MG63 (cell line): ENCODE results near the gene CCNA1. TPM values are rescaled to one million over a fixed set of nuclear protein-coding genes. Genes with fewer than 3 reads are reported as not detected.

ENCODE experiments used
- DNase-seq: peaks from one replicate; pipeline ENCODE4 v3.0.0-alpha.2; 2020
- H3K27me3 ChIP-seq: fragments of 250-450 bp; sonication (Bioruptor Pico); 2 replicates; pipeline ENCODE4 v1.5.1; 2020; ENCODE audit warnings: mild to moderate bottlenecking, moderate library complexity
- H3K36me3 ChIP-seq: fragments of 250-450 bp; sonication (Bioruptor Pico); 2 replicates; pipeline ENCODE4 v1.5.1; 2020; ENCODE audit warnings: mild to moderate bottlenecking, moderate library complexity
- H3K4me3 ChIP-seq: fragments of 250-450 bp; sonication (Bioruptor Pico); 2 replicates; pipeline ENCODE4 v1.5.1; 2020; ENCODE audit warnings: mild to moderate bottlenecking, moderate library complexity
- H3K9me3 ChIP-seq: fragments of 250-450 bp; sonication (Bioruptor Pico); 2 replicates; pipeline ENCODE4 v1.5.1; 2020; ENCODE audit warnings: mild to moderate bottlenecking, moderate library complexity
- total RNA-seq: library from RNA; depleted of rRNA; stranded (reverse); fragments of >200 nt; shearing (Covaris generic); gene quantifications from 2 replicates; pipeline ENCODE4 v1.2.3, GENCODE V29; 2014; ENCODE audit warnings: low replicate concordance; rRNA removed

Gene CCNA1
- total RNA-seq, result 0.49 and 0.59 TPM in 2 replicates

- H3K4me3 ChIP-seq, result peak within 1 kb of the TSS; percentile 59
- peaks cover 6% of the 10 kb centered on the region; the same call in 1 of the 2 replicates for H3K27me3 ChIP-seq
- no peaks in the 10 kb centered on the region for H3K36me3 ChIP-seq
- H3K9me3 ChIP-seq, result no peaks in the 10 kb centered on the region
- peak; percentile 79 for DNase-seq
Observed at GRCh38 chr13:36432106-36432544, at the start of gene CCNA1. CCNA1 (plus strand) TSS chr13:36432495; CDS start chr13:36433057, 562 bp downstream.

DNA sequence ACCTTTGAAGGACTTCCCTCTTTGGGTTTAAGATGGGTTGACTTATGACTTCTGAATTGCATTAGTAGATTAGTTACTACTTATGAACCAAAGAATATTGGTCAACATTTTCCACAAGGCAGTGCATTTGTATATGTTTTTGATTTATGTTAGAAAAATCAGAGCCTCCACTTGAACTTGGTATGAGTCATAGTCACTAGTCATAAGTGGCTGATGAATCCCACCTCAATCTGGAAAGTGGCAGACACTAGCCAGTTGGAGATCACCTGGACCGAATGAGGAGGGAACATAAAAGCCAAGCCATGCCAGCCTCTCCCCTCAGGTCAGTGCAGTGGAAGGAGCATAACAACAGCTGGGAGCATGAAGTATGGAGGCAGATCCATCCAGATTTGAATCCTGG is 46.8 kb upstream of the CCNA1 start:
- no peak overlapping the region for H3K4me3 ChIP-seq
- no peaks in the 10 kb centered on the region for H3K9me3 ChIP-seq
- no peaks in the 10 kb centered on the region for H3K36me3 ChIP-seq
- DNase-seq, result no peak
- peaks cover 3% of the 10 kb centered on the region; the same call in 1 of the 2 replicates for H3K27me3 ChIP-seq

DNA sequence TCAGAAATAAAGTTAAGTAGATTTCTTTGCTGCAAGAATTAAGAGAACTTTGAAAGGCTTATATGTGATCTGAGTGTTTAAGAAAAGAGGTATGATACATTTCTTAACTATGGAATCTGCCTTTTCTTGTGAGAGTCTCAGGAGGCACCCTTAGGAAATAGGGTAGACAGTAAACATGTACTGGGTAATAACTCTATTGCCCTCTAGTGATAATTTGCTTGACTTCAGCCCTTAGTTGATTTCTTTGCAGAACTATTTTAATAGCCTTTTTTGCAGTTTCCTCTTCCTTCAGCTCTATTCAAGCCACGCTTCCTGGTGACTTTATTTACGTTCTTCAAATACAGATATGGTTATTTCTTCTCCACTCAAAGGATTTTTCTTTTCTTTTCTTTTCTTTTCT is 37.0 kb upstream of the CCNA1 start:
- Histone ChIP-seq H3K36me3 (no peaks in the 10 kb centered on the region), H3K4me3 (no peak overlapping the region), H3K27me3 (no peaks in the 10 kb centered on the region), H3K9me3 (no peaks in the 10 kb centered on the region)
- no peak for DNase-seq

DNA sequence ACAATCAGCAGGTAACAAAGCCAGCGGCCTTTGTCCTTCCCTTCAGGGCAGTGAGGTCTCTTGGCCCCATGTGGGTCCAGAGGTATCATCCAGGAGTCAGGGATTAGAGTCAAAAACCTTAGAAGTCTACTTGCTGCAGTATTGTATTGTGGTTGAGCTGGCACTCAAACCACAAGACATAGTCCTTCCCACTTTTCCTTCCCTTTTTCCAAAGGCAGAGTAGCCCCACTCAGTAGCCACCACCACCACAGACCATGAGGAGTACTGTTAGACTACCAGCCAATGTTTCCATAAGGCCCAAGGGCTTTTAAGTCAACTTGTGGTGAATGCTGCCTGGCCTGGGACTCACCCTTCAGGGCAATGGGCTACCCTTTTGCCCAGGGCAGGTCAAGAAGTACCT is 27.1 kb upstream of the CCNA1 start:
- H3K27me3 ChIP-seq, result 0 out of 2 replicates have a peak, but pooled peaks cover 3% of the 10 kb centered on the region
- no peak for DNase-seq
- H3K36me3 ChIP-seq, result no peaks in the 10 kb centered on the region
- no peaks in the 10 kb centered on the region for H3K9me3 ChIP-seq
- H3K4me3 ChIP-seq, result no peak overlapping the region

GRCh38 chr13:36412736-36413135 is 19.6 kb upstream of the CCNA1 start:
- H3K9me3 ChIP-seq, result no peaks in the 10 kb centered on the region; the same call in 1 of the 2 replicates
- H3K36me3 ChIP-seq, result no peaks in the 10 kb centered on the region
- peak; percentile 43 for DNase-seq
- H3K4me3 ChIP-seq, result no peak overlapping the region
- no peaks in the 10 kb centered on the region for H3K27me3 ChIP-seq

DNA sequence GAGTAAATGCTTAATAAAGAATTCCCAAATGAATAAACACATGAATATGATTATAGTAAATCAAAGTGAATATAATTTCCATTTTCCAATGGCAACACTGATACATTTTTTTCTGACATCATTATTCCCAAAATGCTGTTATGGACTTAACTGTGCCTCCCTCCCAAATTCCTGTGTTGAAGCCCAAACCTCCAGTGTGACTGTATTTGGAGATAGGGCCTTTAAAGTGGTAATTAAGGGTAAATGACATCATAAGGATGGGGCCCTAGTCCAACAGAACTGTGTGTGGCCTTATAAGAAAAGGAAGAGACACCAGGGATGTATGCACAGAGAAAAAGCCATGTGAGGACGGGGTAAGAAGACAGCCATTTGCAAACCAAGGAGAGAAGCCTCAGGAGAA is 19.1 kb upstream of the CCNA1 start:
- Histone ChIP-seq H3K36me3 (no peaks in the 10 kb centered on the region), H3K9me3 (no peaks in the 10 kb centered on the region; the same call in 1 of the 2 replicates), H3K4me3 (no peak overlapping the region), H3K27me3 (no peaks in the 10 kb centered on the region)
- DNase-seq, result no peak

- Histone ChIP-seq H3K27me3 (no peaks in the 10 kb centered on the region), H3K36me3 (no peaks in the 10 kb centered on the region), H3K4me3 (no peak overlapping the region), H3K9me3 (no peaks in the 10 kb centered on the region; the same call in 1 of the 2 replicates)
- DNase-seq, result no peak
Observed at GRCh38 chr13:36414461-36414860, 17.8 kb upstream of the CCNA1 start.

DNA sequence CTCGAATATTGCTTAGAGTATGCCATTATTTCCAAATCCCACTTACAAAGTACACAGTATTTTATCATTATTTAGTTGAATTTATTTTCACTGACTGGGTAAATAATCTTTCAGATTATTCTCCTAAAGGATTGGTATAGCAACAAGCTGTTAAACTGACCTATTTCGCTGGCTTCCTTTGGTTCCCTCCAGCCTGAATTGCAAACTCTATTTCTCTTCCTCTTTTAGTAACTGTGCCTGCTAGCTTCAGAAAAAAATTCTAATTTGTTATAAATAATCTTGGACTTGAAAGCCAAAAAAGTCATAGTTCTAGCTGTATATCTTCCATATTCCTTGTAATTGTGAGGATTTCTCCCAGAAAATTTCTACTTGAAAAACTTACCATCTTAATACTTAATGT is 15.0 kb upstream of the CCNA1 start:
- DNase-seq, result no peak
- Histone ChIP-seq H3K4me3 (no peak overlapping the region), H3K27me3 (no peaks in the 10 kb centered on the region), H3K9me3 (no peaks in the 10 kb centered on the region; the same call in 1 of the 2 replicates), H3K36me3 (no peaks in the 10 kb centered on the region)

DNA sequence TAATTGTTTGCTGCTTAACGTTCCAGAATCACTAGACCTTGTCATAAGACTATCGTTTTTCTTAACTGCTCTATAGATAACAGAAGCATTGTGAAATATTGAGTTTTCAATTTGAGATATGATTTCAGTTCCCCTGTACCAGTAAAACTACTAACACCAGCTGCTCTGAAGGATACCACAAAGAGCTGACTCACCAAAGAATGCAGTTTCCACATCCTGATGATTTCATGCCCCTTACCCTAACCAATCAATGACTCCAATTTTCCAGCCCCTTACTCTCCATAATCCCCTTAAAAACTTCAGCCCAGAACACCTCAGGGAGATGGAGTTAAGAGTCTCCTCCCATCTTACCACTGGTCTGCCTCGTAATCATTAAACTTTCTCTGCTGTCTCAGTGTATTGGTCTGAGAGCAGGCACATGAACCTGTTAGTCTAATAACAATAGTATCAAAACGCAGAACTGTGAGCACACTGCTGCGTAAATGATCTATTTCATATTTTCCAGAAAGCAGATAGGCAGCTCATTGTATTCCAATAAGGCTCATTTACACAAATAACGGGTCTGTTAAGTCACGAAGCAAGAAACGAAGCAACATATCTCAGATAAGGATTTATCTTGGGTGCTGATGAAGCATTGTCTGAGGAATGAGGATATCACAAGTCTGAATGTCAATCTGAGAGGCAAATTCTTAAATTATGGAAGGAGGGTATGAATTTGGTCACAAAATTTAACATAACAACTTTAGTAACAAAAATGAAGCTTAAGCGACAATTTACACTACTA is 14.1 kb upstream of the CCNA1 start:
- Histone ChIP-seq H3K4me3 (peak overlapping the region; percentile 29), H3K27me3 (no peaks in the 10 kb centered on the region), H3K36me3 (no peaks in the 10 kb centered on the region), H3K9me3 (no peaks in the 10 kb centered on the region; the same call in 1 of the 2 replicates)
- peak; percentile 14 for DNase-seq

DNA sequence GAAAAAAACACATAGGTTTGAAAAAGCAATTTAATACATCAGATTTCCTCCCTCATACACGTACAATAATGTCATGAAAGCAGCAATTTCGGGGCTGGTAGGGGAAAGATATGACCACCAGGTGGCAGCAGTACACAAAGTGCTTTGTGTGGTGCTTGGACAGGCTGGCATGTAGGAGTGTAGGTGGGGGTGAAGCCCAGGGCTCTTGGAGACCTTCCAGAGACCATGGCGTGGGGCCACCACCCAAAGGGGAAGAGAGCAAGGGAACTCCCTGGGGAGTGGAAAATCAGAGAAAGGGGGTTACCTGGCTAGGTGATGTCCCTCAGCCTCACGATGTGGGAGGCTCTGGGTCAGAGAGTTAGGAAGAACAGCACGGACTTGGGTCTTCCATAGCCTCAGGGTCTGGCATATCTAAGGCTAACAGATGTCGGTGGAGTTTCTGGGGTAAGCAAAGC is 11.8 kb upstream of the CCNA1 start:
- H3K27me3 ChIP-seq, result no peaks in the 10 kb centered on the region
- H3K36me3 ChIP-seq, result no peaks in the 10 kb centered on the region
- H3K9me3 ChIP-seq, result peaks cover 2% of the 10 kb centered on the region; the same call in 1 of the 2 replicates
- no peak overlapping the region for H3K4me3 ChIP-seq
- peak; percentile 59 for DNase-seq

DNA sequence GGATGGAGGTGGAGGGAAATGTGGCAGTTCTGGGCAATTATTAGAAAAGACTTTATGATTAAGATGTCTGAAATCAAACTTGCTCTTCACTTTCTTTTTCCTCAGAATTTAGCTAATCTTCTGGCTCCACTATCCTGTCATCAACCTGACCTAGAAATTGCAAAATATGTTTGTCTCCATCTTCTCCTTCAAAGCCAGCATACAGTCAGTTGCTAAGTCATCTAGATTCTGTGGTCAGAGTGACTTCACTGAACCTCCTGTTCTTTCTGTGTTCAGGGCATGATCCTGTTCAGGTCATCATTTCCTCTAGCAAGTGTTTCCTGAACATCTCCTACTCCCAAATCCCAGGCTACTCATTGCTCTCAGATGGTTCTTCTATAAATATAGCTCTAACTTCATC is 10.8 kb upstream of the CCNA1 start:
- Histone ChIP-seq H3K4me3 (no peak overlapping the region), H3K36me3 (no peaks in the 10 kb centered on the region), H3K27me3 (no peaks in the 10 kb centered on the region), H3K9me3 (peaks cover 2% of the 10 kb centered on the region; the same call in 1 of the 2 replicates)
- no peak for DNase-seq

DNA sequence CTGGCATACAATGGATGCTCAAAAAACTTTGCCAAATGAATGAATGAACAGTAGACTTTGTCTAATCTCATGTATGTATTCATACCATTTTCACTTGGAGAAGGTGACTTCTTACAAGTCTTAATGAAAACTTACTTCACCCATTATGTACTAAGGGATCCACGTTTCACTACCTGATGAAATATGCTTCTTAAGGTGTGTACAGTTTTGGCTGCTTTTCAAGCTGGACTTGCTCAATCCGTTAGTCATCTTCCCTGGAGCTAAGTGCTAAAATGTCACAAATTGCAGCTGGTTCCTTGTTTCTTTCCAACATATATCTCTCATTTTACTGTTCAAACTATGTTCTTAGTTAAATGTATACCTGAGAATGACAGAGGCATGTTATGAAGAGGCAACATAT is 4.2 kb upstream of the CCNA1 start:
- H3K36me3 ChIP-seq, result no peaks in the 10 kb centered on the region
- no peak overlapping the region for H3K4me3 ChIP-seq
- peaks cover 6% of the 10 kb centered on the region; the same call in 1 of the 2 replicates for H3K27me3 ChIP-seq
- no peak for DNase-seq
- H3K9me3 ChIP-seq, result peaks cover 2% of the 10 kb centered on the region; the same call in 1 of the 2 replicates

GRCh38 chr13:36430247-36431203 is 1.8 kb upstream of the CCNA1 start:
- no peaks in the 10 kb centered on the region for H3K9me3 ChIP-seq
- H3K4me3 ChIP-seq, result no peak overlapping the region
- H3K36me3 ChIP-seq, result no peaks in the 10 kb centered on the region
- H3K27me3 ChIP-seq, result peaks cover 6% of the 10 kb centered on the region; the same call in 1 of the 2 replicates
- no peak for DNase-seq

DNA sequence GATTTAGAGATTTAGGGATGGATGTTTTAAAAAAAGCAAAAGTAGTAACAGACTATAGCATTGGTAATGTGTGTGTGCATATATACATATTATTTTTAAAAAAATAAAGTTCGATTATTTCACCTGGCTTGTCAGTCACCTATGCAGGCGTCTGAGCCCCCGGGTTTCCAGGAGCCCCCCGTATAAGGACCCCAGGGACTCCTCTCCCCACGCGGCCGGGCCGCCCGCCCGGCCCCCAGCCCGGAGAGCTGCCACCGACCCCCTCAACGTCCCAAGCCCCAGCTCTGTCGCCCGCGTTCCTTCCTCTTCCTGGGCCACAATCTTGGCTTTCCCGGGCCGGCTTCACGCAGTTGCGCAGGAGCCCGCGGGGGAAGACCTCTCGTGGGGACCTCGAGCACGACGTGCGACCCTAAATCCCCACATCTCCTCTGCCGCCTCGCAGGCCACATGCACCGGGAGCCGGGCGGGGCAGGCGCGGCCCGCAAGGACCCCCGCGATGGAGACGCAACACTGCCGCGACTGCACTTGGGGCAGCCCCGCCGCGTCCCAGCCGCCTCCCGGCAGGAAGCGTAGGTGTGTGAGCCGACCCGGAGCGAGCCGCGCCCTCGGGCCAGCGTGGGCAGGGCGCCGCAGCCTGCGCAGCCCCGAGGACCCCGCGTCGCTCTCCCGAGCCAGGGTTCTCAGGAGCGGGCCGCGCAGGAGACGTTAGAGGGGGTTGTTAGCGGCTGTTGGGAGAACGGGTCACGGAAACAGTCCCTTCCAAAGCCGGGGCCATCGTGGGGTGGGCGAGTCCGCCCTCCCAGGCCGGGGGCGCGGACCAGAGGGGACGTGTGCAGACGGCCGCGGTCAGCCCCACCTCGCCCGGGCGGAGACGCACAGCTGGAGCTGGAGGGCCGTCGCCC is 840 bp upstream of the CCNA1 start:
- no peaks in the 10 kb centered on the region for H3K36me3 ChIP-seq
- H3K9me3 ChIP-seq, result no peaks in the 10 kb centered on the region
- peak overlapping the region; percentile 59 for H3K4me3 ChIP-seq
- peaks cover 6% of the 10 kb centered on the region; the same call in 1 of the 2 replicates for H3K27me3 ChIP-seq
- peak; percentile 45 for DNase-seq

DNA sequence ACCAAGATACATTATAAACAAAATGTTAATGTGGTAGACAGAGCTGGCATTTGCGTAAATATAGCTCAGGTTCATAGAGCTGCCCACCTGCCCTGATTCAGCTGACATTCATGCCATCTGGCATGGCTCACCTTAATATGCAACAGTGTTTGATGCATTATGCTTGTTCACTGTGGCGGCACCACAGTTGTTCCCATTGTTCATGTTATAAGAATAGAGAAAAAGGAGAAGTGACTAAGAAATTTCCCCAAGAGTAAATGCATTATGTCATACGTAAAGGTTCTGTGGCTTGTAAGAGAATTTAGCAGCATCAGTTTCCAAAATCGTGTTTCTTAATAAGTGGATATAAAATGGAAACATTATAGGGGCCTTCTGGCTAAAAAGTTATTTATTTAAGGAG is 4.5 kb downstream of the CCNA1 start:
- no peak overlapping the region for H3K4me3 ChIP-seq
- H3K36me3 ChIP-seq, result no peaks in the 10 kb centered on the region
- H3K9me3 ChIP-seq, result no peaks in the 10 kb centered on the region
- no peak for DNase-seq
- peaks cover 4% of the 10 kb centered on the region; the same call in 1 of the 2 replicates for H3K27me3 ChIP-seq
